Activated B cell treated with CpG ODN at 0.5 μM for 24 hours (primary cell): ENCODE results near the gene SPOP. TPM values are rescaled to one million over a fixed set of nuclear protein-coding genes. Genes with fewer than 3 reads are reported as not detected.
"Not testable (repeated sequence)": the region's sequence is repeated elsewhere in the genome, so short reads cannot be mapped to it uniquely, and the experiment has no call there.

Experiments used
- ATAC-seq: fragments of 200-7000 bp; cut with Tn5 transposase; one replicate; pipeline ENCODE4 v1.10.0; 2021; ENCODE audit warnings: low read depth, mild to moderate bottlenecking, moderate library complexity
- CTCF ChIA-PET: fragments of 350-600 bp; sonication (Branson Sonifier 250); formaldehyde crosslinking; loops from one replicate; lab custom pipeline; 2021; ENCODE audit warnings: antibody characterized with exemption; lab: Charles Lee
- POLR2A ChIA-PET: fragments of 350-600 bp; sonication (Branson Sonifier 250); formaldehyde crosslinking; loops from one replicate; lab custom pipeline; 2021; ENCODE audit warnings: antibody characterized with exemption; lab: Charles Lee
- DNase-seq: peaks from one replicate; pipeline ENCODE4 v3.0.0; 2022
- H3K27ac Mint-ChIP-seq: one replicate; pipeline ENCODE4 v1.8.0; 2020; ENCODE audit warnings: mixed read lengths
- H3K27me3 Mint-ChIP-seq: one replicate; pipeline ENCODE4 v1.8.0; 2021; ENCODE audit warnings: mixed read lengths
- H3K36me3 Mint-ChIP-seq: one replicate; pipeline ENCODE4 v1.8.0; 2021; ENCODE audit warnings: low read depth, mixed read lengths
- H3K4me1 Mint-ChIP-seq: one replicate; pipeline ENCODE4 v1.8.0; 2021; ENCODE audit warnings: mixed read lengths
- H3K4me3 Mint-ChIP-seq: one replicate; pipeline ENCODE4 v1.8.0; 2020; ENCODE audit warnings: mild to moderate bottlenecking, mixed read lengths
- H3K9me3 Mint-ChIP-seq: one replicate; pipeline ENCODE4 v1.8.0; 2020; ENCODE audit warnings: mixed read lengths
- intact Hi-C: fragments of 100-400 bp; cut with micrococcal nuclease; formaldehyde crosslinking; loops from one replicate; pipeline ENCODE4 v1.15.1; 2024
- total RNA-seq: library from RNA; stranded (reverse); gene quantifications from 2 replicates; pipeline ENCODE4 v1.2.3, GENCODE V29; 2022
- TF ChIP-seq, protein P1 (sequence below): fragments of 200-600 bp; IDR thresholded peaks from one replicate; pipeline ENCODE4 v1.8.0; 2022; ENCODE audit warnings: antibody characterized with exemption, mild to moderate bottlenecking

SPOP gene
- 57.4 and 65.8 TPM in 2 replicates for total RNA-seq

DNA sequence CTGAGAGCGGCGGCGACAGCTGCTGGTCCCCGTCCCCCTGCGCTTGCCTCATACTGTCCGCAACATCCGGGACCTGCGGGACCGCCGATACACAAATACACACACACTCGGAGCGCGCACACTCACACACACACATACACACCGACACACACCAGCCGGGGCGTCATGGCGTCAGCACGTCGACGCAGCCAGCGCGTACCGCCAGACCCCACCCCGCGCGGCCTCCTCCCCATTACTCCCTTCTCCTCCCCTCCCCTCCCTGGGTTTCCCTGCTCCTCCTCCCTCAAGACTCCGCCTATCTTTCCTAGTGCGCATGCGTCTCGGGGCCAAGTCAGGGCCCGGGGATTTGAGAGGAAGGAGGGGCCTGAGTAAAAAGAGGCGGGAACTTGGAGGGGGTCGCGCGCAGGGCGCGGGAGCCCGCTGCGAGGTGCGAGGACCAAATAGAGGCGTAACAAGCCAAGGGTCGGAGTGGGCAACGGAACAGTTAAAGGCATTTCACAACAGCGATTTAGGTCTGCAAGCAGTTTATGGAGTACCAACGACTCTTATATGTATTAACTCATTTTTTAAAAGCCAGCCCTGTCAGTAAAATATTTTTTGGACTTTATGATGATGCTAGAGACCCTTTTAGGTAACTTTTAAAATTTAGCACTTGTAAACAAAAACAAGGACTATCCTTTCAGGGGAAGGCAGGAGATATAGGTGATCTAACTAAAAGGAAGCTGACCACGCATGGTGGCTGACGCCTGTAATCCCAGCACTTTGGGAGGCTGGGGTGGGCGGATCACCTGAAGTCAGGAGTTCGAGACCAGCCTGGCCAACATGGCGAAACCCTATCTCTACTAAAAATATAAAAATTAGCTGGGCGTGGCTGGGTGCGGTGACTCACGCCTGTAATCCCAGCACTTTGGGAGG, at the start of gene SPOP:
SPOP (minus strand) TSS at position 165 of the 915 bp plus-strand sequence. CDS start 55,287 bp downstream, outside the sequence.
- POLR2A ChIA-PET: interaction anchor here (0.6 to 1.3 kb wide), 10 partner anchors 10 to 381 kb away, joined by 3 to 20 read pairs (median 5); partner anchors contain the start of genes KAT7 and SLC35B1
- peak; percentile 95 for DNase-seq
- intact Hi-C loops: loop anchor here (1.0 to 10.0 kb wide), 10 partner anchors 30 to 1136 kb away; partner anchors contain the start of genes FAM117A, PDK2, PHB1 and ZNF652

DNA sequence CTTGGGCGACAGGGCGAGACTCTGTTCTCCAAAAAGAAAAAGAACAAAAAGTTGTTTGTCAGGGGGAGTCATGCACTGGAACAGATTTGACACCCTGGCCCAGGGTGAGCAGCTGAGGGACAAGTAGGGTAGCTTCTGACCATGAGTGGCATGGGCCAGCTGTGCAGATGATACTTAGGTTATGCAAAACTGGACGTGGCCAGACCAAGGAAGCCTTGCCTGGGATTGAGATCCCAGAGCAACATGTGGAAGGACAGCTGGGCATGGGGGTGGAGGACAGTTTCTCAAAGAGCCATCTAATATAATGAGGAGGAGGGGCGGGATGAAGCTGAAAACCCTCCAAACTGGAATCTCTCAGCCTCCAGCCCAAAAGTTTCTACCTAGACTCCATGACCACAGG, 49.5 kb upstream of the SPOP start:
- intact Hi-C loops: loop anchor here (5.0 kb wide), 1 partner anchor 35 kb away; the partner anchor contains the start of gene FAM117A
- Mint-ChIP-seq H3K4me1 (peaks cover 50% of the 10 kb centered on the region), H3K4me3 (no peak overlapping the region), H3K27ac (no peak overlapping the region), H3K9me3 (no peaks in the 10 kb centered on the region), H3K27me3 (no peaks in the 10 kb centered on the region), H3K36me3 (peaks cover 77% of the 10 kb centered on the region)
- CTCF ChIA-PET: no interaction called here
- DNase-seq (no peak), ATAC-seq (no peak)
- TF ChIP-seq, protein P1, sequence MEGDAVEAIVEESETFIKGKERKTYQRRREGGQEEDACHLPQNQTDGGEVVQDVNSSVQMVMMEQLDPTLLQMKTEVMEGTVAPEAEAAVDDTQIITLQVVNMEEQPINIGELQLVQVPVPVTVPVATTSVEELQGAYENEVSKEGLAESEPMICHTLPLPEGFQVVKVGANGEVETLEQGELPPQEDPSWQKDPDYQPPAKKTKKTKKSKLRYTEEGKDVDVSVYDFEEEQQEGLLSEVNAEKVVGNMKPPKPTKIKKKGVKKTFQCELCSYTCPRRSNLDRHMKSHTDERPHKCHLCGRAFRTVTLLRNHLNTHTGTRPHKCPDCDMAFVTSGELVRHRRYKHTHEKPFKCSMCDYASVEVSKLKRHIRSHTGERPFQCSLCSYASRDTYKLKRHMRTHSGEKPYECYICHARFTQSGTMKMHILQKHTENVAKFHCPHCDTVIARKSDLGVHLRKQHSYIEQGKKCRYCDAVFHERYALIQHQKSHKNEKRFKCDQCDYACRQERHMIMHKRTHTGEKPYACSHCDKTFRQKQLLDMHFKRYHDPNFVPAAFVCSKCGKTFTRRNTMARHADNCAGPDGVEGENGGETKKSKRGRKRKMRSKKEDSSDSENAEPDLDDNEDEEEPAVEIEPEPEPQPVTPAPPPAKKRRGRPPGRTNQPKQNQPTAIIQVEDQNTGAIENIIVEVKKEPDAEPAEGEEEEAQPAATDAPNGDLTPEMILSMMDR: no peak
- POLR2A ChIA-PET: no interaction called here

More for the DNA sequence above, at the start of gene SPOP:
- TF ChIP-seq, protein P1: no peak
- peak; percentile 91 for ATAC-seq
- peaks cover 43% of the 10 kb centered on the region for H3K4me1 Mint-ChIP-seq
- H3K9me3 Mint-ChIP-seq: no peaks in the 10 kb centered on the region
- H3K27me3 Mint-ChIP-seq: peaks cover 3% of the 10 kb centered on the region
- CTCF ChIA-PET: no interaction called here
- peak within 1 kb of the TSS; percentile 98 for H3K4me3 Mint-ChIP-seq
- H3K27ac Mint-ChIP-seq: peak within 1 kb of the TSS; percentile 99
- H3K36me3 Mint-ChIP-seq: peaks cover 32% of the 10 kb centered on the region

DNA sequence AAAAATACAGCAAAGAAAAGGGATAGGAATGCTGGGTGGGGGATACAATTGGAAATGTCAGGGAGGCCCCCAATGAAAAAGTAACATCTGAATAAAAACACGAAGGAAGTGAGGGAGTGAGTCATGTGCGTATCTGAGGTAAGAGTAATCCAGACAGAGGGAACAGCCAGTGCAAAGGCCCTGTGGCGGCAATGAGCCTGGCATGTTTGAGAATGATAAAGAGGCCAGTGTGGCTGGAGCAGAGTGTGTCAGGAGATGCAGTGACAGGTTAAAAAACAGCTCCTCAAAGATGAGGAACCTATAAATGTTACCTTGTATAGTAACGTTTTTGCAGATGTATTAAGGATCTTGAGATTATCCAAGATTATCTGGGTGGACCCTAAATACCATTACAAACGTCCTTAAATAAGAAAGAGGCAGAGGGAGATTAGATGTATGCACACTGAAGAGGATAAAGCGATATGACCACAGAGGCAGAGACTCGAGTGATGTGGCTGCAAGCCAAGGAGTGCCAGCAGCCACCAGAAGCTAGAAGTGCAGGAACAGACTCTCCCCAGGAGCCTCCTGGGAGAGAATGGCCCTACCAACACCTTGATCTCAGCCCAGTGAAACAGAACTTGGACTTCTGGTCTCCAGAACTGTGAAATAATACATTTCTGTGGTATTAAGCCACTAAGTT, 47.7 kb upstream of the SPOP start:
- H3K4me3 Mint-ChIP-seq: no peak overlapping the region
- ChIA-PET POLR2A (interaction anchor here (0.7 kb wide), 1 partner anchor 60 kb away, joined by 3 read pairs; no protein-coding TSS in a partner anchor), CTCF (no interaction called here)
- no peaks in the 10 kb centered on the region for H3K27me3 Mint-ChIP-seq
- peaks cover 80% of the 10 kb centered on the region for H3K36me3 Mint-ChIP-seq
- no peak for DNase-seq
- no peak for ATAC-seq
- TF ChIP-seq, protein P1: no peak
- intact Hi-C loops: loop anchor here (5.0 kb wide), 1 partner anchor 37 kb away; the partner anchor contains the start of gene FAM117A
- peaks cover 40% of the 10 kb centered on the region for H3K4me1 Mint-ChIP-seq
- H3K27ac Mint-ChIP-seq: no peak overlapping the region
- H3K9me3 Mint-ChIP-seq: no peaks in the 10 kb centered on the region

DNA sequence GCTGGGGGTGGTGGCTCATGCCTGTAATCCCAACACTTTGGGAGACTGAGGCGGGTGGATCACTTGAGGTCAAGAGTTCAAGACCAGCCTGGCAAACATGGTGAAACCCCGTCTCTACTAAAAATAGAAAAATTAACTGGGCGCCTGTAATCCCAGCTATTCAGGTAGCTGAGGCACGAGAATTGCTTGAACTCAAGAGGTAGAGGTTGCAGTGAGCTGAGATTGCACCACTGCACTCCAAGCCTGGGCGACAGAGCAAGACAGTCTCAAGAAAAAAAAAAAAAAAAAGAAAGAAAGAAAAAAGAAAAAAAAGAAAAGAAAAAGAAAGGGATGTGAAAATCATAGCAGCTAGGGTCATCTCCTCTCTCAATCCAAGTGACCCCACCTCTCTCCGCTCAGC, 46.7 kb upstream of the SPOP start:
- DNase-seq, H3K4me3 Mint-ChIP-seq, H3K27ac Mint-ChIP-seq, H3K9me3 Mint-ChIP-seq, H3K27me3 Mint-ChIP-seq, ATAC-seq, CTCF ChIA-PET, intact Hi-C loops: not testable (repeated sequence)
- Mint-ChIP-seq H3K36me3 (peaks cover 82% of the 10 kb centered on the region), H3K4me1 (peaks cover 35% of the 10 kb centered on the region)
- POLR2A ChIA-PET: interaction anchor here (0.7 kb wide), 2 partner anchors 60 to 1136 kb away, joined by 3 to 4 read pairs; no protein-coding TSS in a partner anchor

DNA sequence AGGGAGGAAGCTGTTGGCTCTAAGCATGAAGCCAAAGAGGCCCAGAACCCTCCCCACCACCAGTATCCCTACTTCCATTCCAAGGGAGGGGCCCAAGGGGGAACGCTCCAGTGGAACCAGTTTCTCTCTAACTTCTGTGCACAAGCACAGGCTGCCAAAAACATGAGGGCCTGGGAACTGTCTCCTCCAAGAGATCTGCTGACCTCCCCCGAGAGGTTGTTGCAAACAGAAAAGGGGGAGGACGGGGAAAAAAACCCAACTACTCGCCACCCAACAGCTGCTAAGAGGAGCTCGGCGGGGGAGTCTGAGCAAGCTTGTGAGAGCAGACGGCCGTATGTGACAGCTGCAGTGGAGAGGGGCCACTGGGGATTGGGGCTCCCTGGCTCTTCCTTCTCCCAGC, 45.5 kb upstream of the SPOP start:
- POLR2A ChIA-PET: no interaction called here
- peaks cover 27% of the 10 kb centered on the region for H3K4me1 Mint-ChIP-seq
- CTCF ChIA-PET: no interaction called here
- ATAC-seq: no peak
- no peaks in the 10 kb centered on the region for H3K9me3 Mint-ChIP-seq
- no peak overlapping the region for H3K4me3 Mint-ChIP-seq
- TF ChIP-seq, protein P1: no peak
- H3K36me3 Mint-ChIP-seq: peaks cover 83% of the 10 kb centered on the region
- intact Hi-C loops: no loop called here
- H3K27ac Mint-ChIP-seq: peak overlapping the region; percentile 56
- no peaks in the 10 kb centered on the region for H3K27me3 Mint-ChIP-seq
- no peak for DNase-seq
